GM21423 (cell line): ENCODE measurements around the gene ZNF423.
"Not testable (repeated sequence)": the region's sequence is repeated elsewhere in the genome, so short reads cannot be mapped to it uniquely, and the experiment has no call there.

Experiments
- ATAC-seq: cut with Tn5 transposase; IDR thresholded peaks from one replicate; pipeline ENCODE4 v1.9.1; 2021; ENCODE audit warnings: mild to moderate bottlenecking, moderate library complexity; ENCODE audit not compliant: unreplicated experiment

The ZNF423 gene

GRCh38 chr16:49855822-49856671 is at the start of gene ZNF423:
Gene ZNF423, minus strand, starts transcription at chr16:49856112. Its CDS starts 338 bp downstream, at chr16:49855774.
- no peak for ATAC-seq

- no peak for ATAC-seq
Observed at GRCh38 chr16:49904348-49905062, 48.6 kb upstream of the ZNF423 start.

GRCh38 chr16:49902908-49903307 is 47.0 kb upstream of the ZNF423 start:
- no peak for ATAC-seq

- ATAC-seq, result no peak
Observed at GRCh38 chr16:49901711-49902110, 45.8 kb upstream of the ZNF423 start.

- ATAC-seq, result no peak
Observed at GRCh38 chr16:49900875-49901274, 45.0 kb upstream of the ZNF423 start.

- no peak for ATAC-seq
Observed at GRCh38 chr16:49899991-49900695, 44.2 kb upstream of the ZNF423 start.

- ATAC-seq, result no peak
Observed at GRCh38 chr16:49896447-49896964, 40.6 kb upstream of the ZNF423 start.

GRCh38 chr16:49890876-49891275 is 35.0 kb upstream of the ZNF423 start:
- ATAC-seq, result no peak

GRCh38 chr16:49889725-49890397 is 33.9 kb upstream of the ZNF423 start:
- no peak for ATAC-seq

- no peak for ATAC-seq
Observed at GRCh38 chr16:49886554-49887094, 30.7 kb upstream of the ZNF423 start.

- ATAC-seq, result no peak
Observed at GRCh38 chr16:49884033-49885015, 28.4 kb upstream of the ZNF423 start.

GRCh38 chr16:49883076-49884014 is 27.4 kb upstream of the ZNF423 start:
- no peak for ATAC-seq

- no peak for ATAC-seq
Observed at GRCh38 chr16:49881890-49882289, 26.0 kb upstream of the ZNF423 start.

- ATAC-seq, result not testable (repeated sequence)
Observed at GRCh38 chr16:49878540-49878939, 22.6 kb upstream of the ZNF423 start.

GRCh38 chr16:49876716-49877129 is 20.8 kb upstream of the ZNF423 start:
- no peak for ATAC-seq

- no peak for ATAC-seq
Observed at GRCh38 chr16:49875806-49876715, 20.1 kb upstream of the ZNF423 start.

- ATAC-seq, result no peak
Observed at GRCh38 chr16:49874613-49875237, 18.8 kb upstream of the ZNF423 start.
